SU-DHL-6 (cell line): ENCODE data around the gene PVALEF.

ENCODE experiments used
- H2AFZ ChIP-seq: fragments of 200-600 bp; sonication (generic); 2 replicates; pipeline ENCODE4 v1.6.1; 2014; ENCODE audit warnings: low read depth, mild to moderate bottlenecking, moderate library complexity, mixed read lengths, antibody characterized with exemption, low read length; ENCODE audit not compliant: severe bottlenecking
- H3F3A ChIP-seq: fragments of 200-600 bp; shearing (Covaris generic); 2 replicates; pipeline ENCODE4 v1.6.0; 2016; ENCODE audit warnings: antibody characterized with exemption, mild to moderate bottlenecking; ENCODE audit not compliant: insufficient read depth
- H3K27ac ChIP-seq: fragments of 200-600 bp; sonication (generic); 2 replicates; pipeline ENCODE4 v1.5.1; 2016; ENCODE audit warnings: low read depth, mild to moderate bottlenecking, low read length, moderate library complexity, mixed read lengths
- H3K27me3 ChIP-seq: fragments of 200-600 bp; sonication (generic), shearing (Covaris generic); 2 replicates; pipeline ENCODE4 v1.6.0; 2014; ENCODE audit warnings: mild to moderate bottlenecking, low read length
- H3K36me3 ChIP-seq: fragments of 200-600 bp; sonication (generic); 2 replicates; pipeline ENCODE4 v1.6.1; 2014; ENCODE audit warnings: mild to moderate bottlenecking, low read length, mixed read lengths
- H3K4me2 ChIP-seq: fragments of 300-600, 200-600 bp; shearing (Covaris generic), sonication (generic); 2 replicates; pipeline ENCODE4 v1.6.0; 2014; ENCODE audit warnings: low read length, low read depth, mild to moderate bottlenecking; ENCODE audit not compliant: poor library complexity, severe bottlenecking
- H3K4me3 ChIP-seq: fragments of 200-600 bp; sonication (generic); 2 replicates; pipeline ENCODE4 v1.5.1; 2014; ENCODE audit warnings: antibody characterized with exemption, low read length, mild to moderate bottlenecking, mixed read lengths; ENCODE audit not compliant: insufficient read depth, poor library complexity, severe bottlenecking
- H3K79me2 ChIP-seq: fragments of 200-600 bp; sonication (generic); 2 replicates; pipeline ENCODE4 v1.6.1; 2014; ENCODE audit warnings: mild to moderate bottlenecking, low read length, moderate library complexity; ENCODE audit not compliant: insufficient read depth
- H3K9ac ChIP-seq: fragments of 200-600 bp; sonication (generic); 2 replicates; pipeline ENCODE4 v1.7.0; 2014; ENCODE audit warnings: mild to moderate bottlenecking, low read length
- H3K9me2 ChIP-seq: fragments of 200-600 bp; sonication (generic); replicated peaks from 2 replicates; pipeline ENCODE4 v1.6.1; 2014; ENCODE audit warnings: low read length; ENCODE audit not compliant: insufficient read depth
- H3K9me3 ChIP-seq: fragments of 200-600 bp; sonication (generic); 2 replicates; pipeline ENCODE4 v1.6.1; 2014; ENCODE audit warnings: low read length, mixed read lengths; ENCODE audit not compliant: insufficient read depth
- H4K20me1 ChIP-seq: fragments of 200-600 bp; sonication (generic); 2 replicates; pipeline ENCODE4 v1.6.1; 2014; ENCODE audit warnings: low read depth, mild to moderate bottlenecking, antibody characterized with exemption, low read length, moderate library complexity, mixed read lengths
- CTCF ChIP-seq: fragments of 200-600 bp; sonication (generic); IDR thresholded peaks from one replicate; pipeline ENCODE4 v1.5.1; 2017; ENCODE audit warnings: antibody characterized with exemption, mild to moderate bottlenecking, low read length, moderate library complexity; ENCODE audit not compliant: insufficient read depth, poor library complexity, severe bottlenecking
- EZH2phosphoT487 ChIP-seq: fragments of 200-600 bp; sonication (generic), shearing (Covaris generic); conservative IDR thresholded peaks from 2 replicates; pipeline ENCODE4 v1.6.1; 2018; ENCODE audit warnings: mild to moderate bottlenecking, antibody characterized with exemption, low read length, moderate library complexity, mixed read lengths

PVALEF gene

DNA sequence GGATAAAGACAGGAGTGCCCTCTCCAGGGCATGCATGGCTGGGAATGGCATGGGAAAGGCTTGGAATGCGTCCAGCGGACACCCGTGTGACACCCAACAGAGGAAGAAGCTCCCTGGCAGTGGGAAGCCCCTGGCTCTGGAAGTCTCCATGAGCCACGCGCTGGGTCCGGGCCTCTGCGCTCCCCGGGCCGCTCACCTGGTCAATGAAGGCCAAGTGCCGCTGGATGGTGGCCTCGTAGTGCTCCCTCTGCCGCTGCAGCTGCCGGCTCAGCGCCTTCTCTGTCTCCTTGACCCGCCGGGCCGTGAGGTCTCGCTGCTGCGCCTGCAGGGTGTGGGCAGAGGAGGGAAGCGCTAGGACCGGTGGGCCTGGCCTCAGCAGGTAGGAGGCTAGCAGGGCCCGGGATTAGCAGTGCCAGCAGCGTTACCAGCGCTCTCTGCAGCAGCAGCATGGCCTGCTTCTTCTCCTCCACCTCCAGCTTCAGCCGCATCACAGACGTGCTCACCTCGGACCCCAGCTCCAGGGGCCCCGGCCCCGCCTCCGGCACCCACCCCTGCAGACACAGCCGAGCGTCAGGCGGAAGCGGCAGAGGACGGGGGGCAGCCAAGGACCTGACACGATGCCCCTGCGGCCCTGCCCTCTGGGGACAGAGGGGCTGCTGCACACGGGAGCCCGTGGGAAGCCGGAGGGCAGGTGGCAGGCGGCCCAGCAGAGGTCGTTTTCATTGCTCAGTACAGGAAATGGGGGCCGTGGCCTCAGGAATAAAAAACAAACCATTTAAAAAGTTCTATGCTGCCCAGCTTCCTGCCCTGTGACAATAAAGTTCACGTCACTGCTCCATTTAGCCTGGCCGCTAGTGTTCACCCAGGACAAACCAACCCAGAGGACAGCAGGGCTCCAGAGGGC is 31.4 kb downstream of the PVALEF start:
- Histone ChIP-seq H2AFZ (no peak overlapping the region), H3K27me3 (no peaks in the 10 kb centered on the region), H3K4me3 (no peak overlapping the region), H3F3A (no peaks in the 10 kb centered on the region), H3K9ac (no peak overlapping the region), H3K4me2 (no peak overlapping the region), H3K36me3 (no peaks in the 10 kb centered on the region), H3K27ac (no peak overlapping the region), H3K9me2 (no peaks in the 10 kb centered on the region), H3K79me2 (no peaks in the 10 kb centered on the region), H3K9me3 (no peaks in the 10 kb centered on the region), H4K20me1 (no peaks in the 10 kb centered on the region)
- no peak for TF ChIP-seq EZH2phosphoT487

- Histone ChIP-seq H3K4me2 (no peak overlapping the region), H4K20me1 (no peaks in the 10 kb centered on the region), H2AFZ (no peak overlapping the region), H3F3A (no peaks in the 10 kb centered on the region), H3K79me2 (no peaks in the 10 kb centered on the region), H3K36me3 (no peaks in the 10 kb centered on the region), H3K4me3 (no peak overlapping the region), H3K27ac (no peak overlapping the region), H3K9ac (no peak overlapping the region), H3K9me3 (no peaks in the 10 kb centered on the region), H3K9me2 (no peaks in the 10 kb centered on the region), H3K27me3 (no peaks in the 10 kb centered on the region)
- TF ChIP-seq EZH2phosphoT487: no peak
- TF ChIP-seq CTCF: no peak
Observed at GRCh38 chr17:81197409-81197795, 32.1 kb downstream of the PVALEF start.

DNA sequence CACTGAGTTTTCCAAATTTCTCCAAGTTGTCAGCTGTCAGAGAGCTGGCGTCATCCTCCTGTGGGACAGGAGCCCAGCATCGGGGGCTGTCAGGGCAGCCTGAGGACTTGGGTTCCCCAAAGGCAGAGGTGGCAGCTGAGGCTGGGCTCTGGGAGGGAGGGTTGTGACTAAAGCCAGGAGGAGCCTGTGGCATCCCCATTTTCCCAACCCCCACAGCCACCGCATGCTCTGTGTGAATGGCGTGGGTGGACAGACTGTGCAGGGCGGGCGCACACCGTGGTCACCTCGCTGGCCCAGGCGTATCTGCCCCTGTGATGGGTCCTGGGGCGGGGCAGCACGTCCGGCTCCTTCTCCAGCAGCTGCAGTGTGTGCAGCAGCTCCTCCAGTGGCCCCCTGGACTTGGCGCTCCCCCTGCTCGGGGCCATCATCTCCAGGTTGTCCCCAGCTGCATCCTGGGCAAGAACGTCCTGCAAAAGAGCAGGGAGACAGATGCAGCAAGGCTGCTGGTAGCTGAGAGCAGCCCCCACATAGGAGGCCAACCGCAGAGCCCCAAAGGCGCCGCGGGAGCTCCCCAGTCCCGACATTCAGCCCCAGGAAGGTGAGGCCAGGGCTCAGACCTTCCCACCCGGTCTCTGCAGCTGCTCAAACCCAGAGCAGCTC is 32.7 kb downstream of the PVALEF start:
- Histone ChIP-seq H2AFZ (no peak overlapping the region), H3K9ac (no peak overlapping the region), H3K4me3 (no peak overlapping the region), H3K27ac (no peak overlapping the region), H3K9me3 (no peaks in the 10 kb centered on the region), H4K20me1 (no peaks in the 10 kb centered on the region), H3K27me3 (no peaks in the 10 kb centered on the region), H3K4me2 (no peak overlapping the region), H3K36me3 (no peaks in the 10 kb centered on the region), H3K79me2 (no peaks in the 10 kb centered on the region), H3K9me2 (no peaks in the 10 kb centered on the region), H3F3A (no peaks in the 10 kb centered on the region)
- TF ChIP-seq EZH2phosphoT487 (no peak), CTCF (no peak)
